HFFc6 (cell line): ENCODE results near the gene THRA. TPM values are rescaled to one million over a fixed set of nuclear protein-coding genes. Genes with fewer than 3 reads are reported as not detected.
A peak's percentile ranks its signal among the peaks of the same experiment; 100 is the strongest.

Experiments
- DNase-seq: peaks from one replicate; pipeline ENCODE4 v3.0.0-alpha.2; 2018
- H3K27ac Mint-ChIP-seq: 2 replicates; pipeline ENCODE4 v1.8.0; 2020; ENCODE audit warnings: mild to moderate bottlenecking, mixed read lengths
- H3K27me3 Mint-ChIP-seq: 2 replicates; pipeline ENCODE4 v1.8.0; 2021; ENCODE audit warnings: mild to moderate bottlenecking, moderate library complexity, mixed read lengths; ENCODE audit not compliant: insufficient read depth
- H3K36me3 Mint-ChIP-seq: 2 replicates; pipeline ENCODE4 v1.8.0; 2021; ENCODE audit warnings: low read depth, mixed read lengths
- H3K4me1 Mint-ChIP-seq: 2 replicates; pipeline ENCODE4 v1.8.0; 2020; ENCODE audit warnings: low read depth, mixed read lengths
- H3K4me3 Mint-ChIP-seq: 2 replicates; pipeline ENCODE4 v1.8.0; 2020; ENCODE audit warnings: mild to moderate bottlenecking, moderate library complexity, mixed read lengths
- H3K9me3 Mint-ChIP-seq: 2 replicates; pipeline ENCODE4 v1.8.0; 2020; ENCODE audit warnings: mild to moderate bottlenecking, mixed read lengths
- total RNA-seq, 6 experiments: library from RNA; stranded (reverse); fragmentation: NEBNext Ultra II Directional; extraction: Animal tissue kit (Norgen Biotek cat#: 25700); gene quantifications; 2 replicates in 1 of 6; 3 replicates in 5 of 6; pipeline ENCODE4 v1.2.3, GENCODE V29; 2021
- TF ChIP-seq, protein P1 (sequence below): fragments of 200-600 bp; sonication (generic); IDR thresholded peaks from 2 replicates; pipeline ENCODE4 v1.5.0; 2021; ENCODE audit warnings: antibody characterized with exemption, mild to moderate bottlenecking

THRA gene
- total RNA-seq, 6 experiments from 2014 or later, result 29.3 to 33.7 (median 30.7) TPM

DNA sequence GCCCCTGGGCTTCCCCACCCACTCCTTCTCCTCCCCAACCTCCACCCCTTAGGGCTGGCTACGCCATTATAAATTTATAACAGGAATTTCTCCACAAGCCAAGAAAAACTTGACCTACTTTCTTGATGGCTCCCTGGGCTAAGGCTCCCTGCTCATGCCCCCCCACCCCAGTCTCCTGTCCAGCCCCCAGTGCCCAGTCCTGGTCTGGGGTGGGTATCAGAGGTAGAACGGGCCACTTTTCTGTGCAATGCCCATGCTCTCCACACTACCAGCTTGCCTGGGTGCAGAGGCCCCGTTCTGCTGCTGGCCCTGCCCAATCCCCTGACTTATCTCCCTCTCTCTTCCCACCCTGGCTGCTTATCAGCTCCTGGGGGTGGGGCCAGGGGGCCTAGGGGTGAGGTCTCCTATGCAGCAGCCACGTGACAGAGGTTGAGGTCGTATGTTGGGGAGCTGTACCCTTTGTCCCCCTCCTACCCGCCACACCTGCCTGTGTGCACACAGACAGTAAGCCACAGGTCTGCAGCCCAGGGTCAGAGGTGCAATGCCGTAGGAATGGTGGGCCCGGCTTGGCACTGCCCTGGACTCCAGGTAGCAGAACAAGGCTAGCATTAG lies 10.1 kb downstream of the THRA start:
- no peak overlapping the region for H3K4me3 Mint-ChIP-seq
- H3K4me1 Mint-ChIP-seq, result peaks cover 54% of the 10 kb centered on the region
- DNase-seq, result no peak
- no peak overlapping the region for H3K27ac Mint-ChIP-seq
- H3K9me3 Mint-ChIP-seq, result no peaks in the 10 kb centered on the region
- no peaks in the 10 kb centered on the region; the same call in 1 of the 2 replicates for H3K27me3 Mint-ChIP-seq
- peaks cover 2% of the 10 kb centered on the region for H3K36me3 Mint-ChIP-seq
- TF ChIP-seq, protein P1, sequence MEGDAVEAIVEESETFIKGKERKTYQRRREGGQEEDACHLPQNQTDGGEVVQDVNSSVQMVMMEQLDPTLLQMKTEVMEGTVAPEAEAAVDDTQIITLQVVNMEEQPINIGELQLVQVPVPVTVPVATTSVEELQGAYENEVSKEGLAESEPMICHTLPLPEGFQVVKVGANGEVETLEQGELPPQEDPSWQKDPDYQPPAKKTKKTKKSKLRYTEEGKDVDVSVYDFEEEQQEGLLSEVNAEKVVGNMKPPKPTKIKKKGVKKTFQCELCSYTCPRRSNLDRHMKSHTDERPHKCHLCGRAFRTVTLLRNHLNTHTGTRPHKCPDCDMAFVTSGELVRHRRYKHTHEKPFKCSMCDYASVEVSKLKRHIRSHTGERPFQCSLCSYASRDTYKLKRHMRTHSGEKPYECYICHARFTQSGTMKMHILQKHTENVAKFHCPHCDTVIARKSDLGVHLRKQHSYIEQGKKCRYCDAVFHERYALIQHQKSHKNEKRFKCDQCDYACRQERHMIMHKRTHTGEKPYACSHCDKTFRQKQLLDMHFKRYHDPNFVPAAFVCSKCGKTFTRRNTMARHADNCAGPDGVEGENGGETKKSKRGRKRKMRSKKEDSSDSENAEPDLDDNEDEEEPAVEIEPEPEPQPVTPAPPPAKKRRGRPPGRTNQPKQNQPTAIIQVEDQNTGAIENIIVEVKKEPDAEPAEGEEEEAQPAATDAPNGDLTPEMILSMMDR, result no peak

DNA sequence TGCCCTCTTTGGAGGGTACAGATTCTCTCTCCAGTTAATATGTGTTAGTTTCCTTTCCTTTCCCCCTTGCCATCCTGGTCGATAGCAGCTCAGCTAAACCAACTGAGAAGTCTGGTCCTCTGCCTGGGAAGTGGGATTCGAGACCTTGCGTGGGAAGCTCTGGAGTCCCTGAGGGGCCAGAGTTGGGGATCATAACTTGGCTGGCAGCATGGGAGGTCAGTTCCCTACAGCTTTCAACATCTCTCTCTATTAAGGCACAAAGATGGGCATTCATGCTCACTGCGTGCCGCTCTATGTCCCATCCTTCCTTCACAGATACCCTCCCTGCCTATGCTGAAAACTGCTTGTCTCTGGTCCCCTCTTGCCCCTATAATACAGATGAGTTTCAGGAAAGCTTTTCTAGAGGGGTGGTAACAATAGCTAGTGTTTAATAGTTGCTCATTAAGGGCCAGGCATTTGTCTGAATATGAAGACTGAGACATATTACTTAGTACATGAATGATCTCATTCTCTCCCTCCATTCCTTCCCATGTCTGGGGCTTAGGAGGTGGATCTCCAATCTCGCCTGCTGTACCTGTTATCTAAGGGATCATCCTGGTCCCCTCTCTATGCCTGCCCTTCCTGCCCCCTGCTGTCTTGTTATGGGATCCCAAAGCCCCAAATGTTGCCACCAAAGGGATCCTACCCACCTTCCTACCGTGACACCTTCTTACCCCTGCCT lies 10.8 kb downstream of the THRA start:
- no peaks in the 10 kb centered on the region for H3K9me3 Mint-ChIP-seq
- peaks cover 5% of the 10 kb centered on the region for H3K36me3 Mint-ChIP-seq
- H3K27me3 Mint-ChIP-seq, result no peaks in the 10 kb centered on the region; the same call in 1 of the 2 replicates
- no peak overlapping the region for H3K4me3 Mint-ChIP-seq
- H3K27ac Mint-ChIP-seq, result no peak overlapping the region
- DNase-seq, result no peak
- TF ChIP-seq, protein P1, result no peak
- H3K4me1 Mint-ChIP-seq, result peaks cover 50% of the 10 kb centered on the region

DNA sequence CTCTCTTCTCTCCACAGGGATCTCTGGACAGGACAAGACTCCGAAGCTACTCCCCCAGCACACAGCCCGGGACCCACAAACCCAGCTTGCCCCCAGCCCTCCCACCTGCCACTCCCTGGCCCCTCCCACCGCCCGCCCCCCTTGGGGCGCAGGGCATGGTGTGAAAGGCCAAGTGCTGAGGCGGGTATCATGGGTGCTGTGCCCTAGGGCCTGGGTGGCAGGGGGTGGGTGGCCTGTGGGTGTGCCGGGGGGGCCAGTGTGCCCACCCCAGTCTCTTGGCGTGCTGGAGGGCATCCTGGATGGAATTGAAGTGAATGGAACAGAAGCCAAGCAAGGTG lies 11.4 kb downstream of the THRA start:
- TF ChIP-seq, protein P1, result no peak
- no peaks in the 10 kb centered on the region; the same call in none of the 2 replicates for H3K27me3 Mint-ChIP-seq
- no peak overlapping the region for H3K4me3 Mint-ChIP-seq
- H3K27ac Mint-ChIP-seq, result no peak overlapping the region
- DNase-seq, result no peak
- peaks cover 5% of the 10 kb centered on the region for H3K36me3 Mint-ChIP-seq
- no peaks in the 10 kb centered on the region for H3K9me3 Mint-ChIP-seq
- H3K4me1 Mint-ChIP-seq, result peaks cover 44% of the 10 kb centered on the region

DNA sequence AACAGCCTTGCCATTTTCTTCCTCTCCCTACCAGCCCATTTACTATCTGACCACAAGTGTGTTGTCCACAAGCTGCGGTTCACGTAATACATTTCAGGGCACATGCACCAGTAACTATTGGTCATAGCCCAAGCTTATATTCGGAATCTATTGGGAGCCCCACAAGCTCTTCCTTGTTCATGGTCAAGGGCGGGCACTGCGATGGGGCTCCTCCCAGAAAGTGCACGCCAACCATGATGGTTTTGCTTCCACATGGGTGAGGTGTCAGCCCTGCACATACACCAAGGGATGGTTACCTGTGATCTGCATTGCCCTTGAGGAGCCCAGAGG lies 12.1 kb downstream of the THRA start:
- Mint-ChIP-seq H3K9me3 (no peaks in the 10 kb centered on the region), H3K27me3 (no peaks in the 10 kb centered on the region; the same call in 1 of the 2 replicates), H3K4me3 (no peak overlapping the region), H3K36me3 (peaks cover 5% of the 10 kb centered on the region), H3K27ac (peak overlapping the region; percentile 75), H3K4me1 (peaks cover 37% of the 10 kb centered on the region)
- DNase-seq, result no peak
- TF ChIP-seq, protein P1, result no peak

DNA sequence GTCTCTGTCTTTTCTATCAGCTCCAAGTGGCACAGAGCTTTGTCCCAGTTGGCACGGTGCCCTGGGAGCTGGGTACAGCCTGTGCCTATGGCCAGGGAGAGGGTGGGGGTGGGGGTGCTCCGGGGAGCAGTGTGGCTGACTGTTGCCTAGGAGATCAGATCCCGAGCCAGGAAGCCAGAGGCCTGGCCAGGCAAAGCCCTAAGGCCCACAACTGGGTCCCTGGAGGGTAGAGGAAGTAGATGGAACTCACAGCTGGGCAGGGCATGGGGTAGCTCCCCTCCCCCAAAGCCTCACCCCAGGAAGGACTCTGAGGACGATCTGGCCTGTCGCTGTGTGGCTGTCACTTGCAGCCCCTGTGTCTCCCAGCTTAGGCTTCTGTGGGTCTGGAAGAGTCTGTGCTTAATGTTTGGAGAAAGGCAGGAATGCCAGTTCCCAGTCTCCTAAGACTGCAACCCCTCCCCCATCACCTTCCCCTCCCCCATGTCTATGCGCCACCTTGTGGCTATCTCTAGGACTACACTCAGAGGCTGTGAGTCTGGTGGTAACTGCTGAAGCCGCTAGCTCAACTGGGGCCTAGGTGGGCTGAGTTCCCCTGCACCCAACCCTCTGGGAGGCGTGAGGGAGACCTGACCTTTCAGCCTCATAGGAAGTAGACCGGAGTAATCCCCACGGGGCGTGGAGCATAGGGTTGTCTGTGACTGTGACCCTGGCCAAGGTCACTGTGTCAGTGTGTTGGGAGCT lies 12.6 kb downstream of the THRA start:
- no peak for DNase-seq
- Mint-ChIP-seq H3K36me3 (peaks cover 5% of the 10 kb centered on the region), H3K27me3 (no peaks in the 10 kb centered on the region; the same call in 1 of the 2 replicates), H3K4me1 (peaks cover 32% of the 10 kb centered on the region), H3K9me3 (no peaks in the 10 kb centered on the region), H3K4me3 (no peak overlapping the region), H3K27ac (peak overlapping the region; percentile 75)
- TF ChIP-seq, protein P1, result peak; percentile 97
